Panc1 (cell line): ENCODE data around the gene PPP6C.

ENCODE experiments used
- CTCF ChIP-seq: fragments of 450-650 bp; IDR thresholded peaks from 2 replicates; pipeline ENCODE4 v1.5.1; 2017; ENCODE audit warnings: mild to moderate bottlenecking
- POLR2AphosphoS5 ChIP-seq: IDR thresholded peaks from 2 replicates; pipeline ENCODE4 v1.6.1; 2012; ENCODE audit warnings: mild to moderate bottlenecking, low read depth, low read length, moderate library complexity

GRCh38 chr9:125125523-125125922, 64.1 kb downstream of the PPP6C start:
- TF ChIP-seq CTCF = no peak
- TF ChIP-seq POLR2AphosphoS5 = no peak
